Transverse colon (tissue), 4 donors: ENCODE measurements around the gene SIPA1L3. TPM values are rescaled to one million over a fixed set of nuclear protein-coding genes. Genes with fewer than 3 reads are reported as not detected.
"Not testable (repeated sequence)": the region's sequence is repeated elsewhere in the genome, so short reads cannot be mapped to it uniquely, and the experiment has no call there.

Experiments
- DNase-seq: peaks from one replicate; pipeline ENCODE4 v3.0.0-alpha.2; 2019
- H3K27ac ChIP-seq, 4 donors: fragments of 200-600 bp; sonication (generic); 2 replicates each; pipeline ENCODE4 v1.5.1; 2016 to 2018; ENCODE audit warnings: inconsistent platforms in 4 of 4
- H3K27me3 ChIP-seq: fragments of 200-600 bp; sonication (generic); 2 replicates; pipeline ENCODE4 v1.5.1; 2017; ENCODE audit warnings: inconsistent platforms
- H3K36me3 ChIP-seq, 4 donors: fragments of 200-600 bp; sonication (generic); 2 replicates each; pipeline ENCODE4 v1.5.1; 2017 to 2019; ENCODE audit warnings: inconsistent platforms in 4 of 4
- H3K4me1 ChIP-seq, 4 donors: fragments of 200-600 bp; sonication (generic); 2 replicates each; pipeline ENCODE4 v1.5.1; 2017 to 2020; ENCODE audit warnings: inconsistent platforms in 4 of 4
- H3K4me3 ChIP-seq, 4 donors: fragments of 200-600 bp; sonication (generic); 1 replicate in 1 of 4; 2 replicates in 3 of 4; pipeline versions ENCODE4 v1.5.1 to v1.6.1; 2017 to 2019; ENCODE audit warnings: inconsistent platforms in 4 of 4
- H3K9me3 ChIP-seq, 2 donors: fragments of 200-600 bp; sonication (generic); 2 replicates each; pipeline ENCODE4 v1.5.1; 2017 to 2019; ENCODE audit warnings: inconsistent platforms in 2 of 2
- EP300 ChIP-seq: sonication (generic); formaldehyde crosslinking; IDR thresholded peaks from one replicate; pipeline ENCODE4 v1.6.1; 2017; ENCODE audit warnings: antibody characterized with exemption, low read depth
- POLR2A ChIP-seq: fragments of 450-650 bp; IDR thresholded peaks from one replicate; pipeline ENCODE4 v1.6.1; 2016; ENCODE audit warnings: antibody characterized with exemption, mild to moderate bottlenecking, moderate library complexity
- POLR2AphosphoS5 ChIP-seq, 3 donors: sonication (generic); formaldehyde crosslinking; IDR thresholded peaks; one replicate each; pipeline ENCODE4 v1.6.1; 2016; ENCODE audit warnings: antibody characterized with exemption in 3 of 3
- WGBS, 2 donors: methylation state at CpG; one replicate each; pipeline ENCODE4 v1.1.5; 2018; ENCODE audit warnings: low coverage in 1 of 2; 5-methylcytosine and 5-hydroxymethylcytosine counted together
- in situ Hi-C, 4 donors: fragments of 200-750 bp; cut with MboI; loops; one replicate each; pipeline versions ENCODE4 v1.15.0 to v1.15.1; 2017; ENCODE audit warnings: low sequenced_read_pairs in 3 of 4, low pct_ligation_motif_present in 1 of 4, low pct_unique_long_range_greater_than_20kb in 1 of 4
- intact Hi-C: fragments of 100-400 bp; cut with DNase I; formaldehyde crosslinking; loops from one replicate; pipeline ENCODE4 v1.15.1; 2023; ENCODE audit warnings: low total_unique reads
- total RNA-seq, 4 donors: library from RNA; depleted of rRNA; stranded (reverse); fragments of >200 nt; gene quantifications; one replicate each; pipeline ENCODE4 v1.1.0, GENCODE V29; 2016
- TF ChIP-seq, protein P1 (sequence below), 5 experiments: fragments of 200-600 bp in 3 of 5; fragments of 450-650 bp in 2 of 5; sonication (generic) in 3 of 5; IDR thresholded peaks; 1 replicate in 2 of 5; 2 replicates in 3 of 5; pipeline ENCODE4 v1.5.1; 2016 to 2017; ENCODE audit warnings: antibody characterized with exemption in 5 of 5, inconsistent platforms in 3 of 5, mild to moderate bottlenecking in 2 of 5, moderate library complexity in 1 of 5

The SIPA1L3 gene
- total RNA-seq, 4 donors from 2014 or later: 191 to 284 (median 231) TPM

GRCh38 chr19:38063928-38064327 is 156.9 kb downstream of the SIPA1L3 start:
- H3K4me1 ChIP-seq: peaks cover 0 to 18% (median 6%) of the 10 kb centered on the region in 4 donors
- H3K4me3 ChIP-seq: no peak overlapping the region
- WGBS, 2 donors: 87% methylated on average over 6 of the region's 6 CpGs; no CpG with 5 or more reads in 1 of the 2 donors
- peak overlapping the region in 1 of 4 donors; percentile 44 for H3K27ac ChIP-seq
- H3K27me3 ChIP-seq: no peaks in the 10 kb centered on the region
- intact Hi-C loops: loop anchor here (5.0 kb wide), 1 partner anchor 102 kb away; no protein-coding TSS in a partner anchor
- H3K36me3 ChIP-seq: no peaks in the 10 kb centered on the region
- no peaks in the 10 kb centered on the region for H3K9me3 ChIP-seq
- DNase-seq: no peak
- in situ Hi-C loops: no loop called here
- TF ChIP-seq POLR2AphosphoS5 (IDR thresholded peaks at IDR 0.05) (no peak), EP300 (no peak), POLR2A (no peak)
- TF ChIP-seq, protein P1, sequence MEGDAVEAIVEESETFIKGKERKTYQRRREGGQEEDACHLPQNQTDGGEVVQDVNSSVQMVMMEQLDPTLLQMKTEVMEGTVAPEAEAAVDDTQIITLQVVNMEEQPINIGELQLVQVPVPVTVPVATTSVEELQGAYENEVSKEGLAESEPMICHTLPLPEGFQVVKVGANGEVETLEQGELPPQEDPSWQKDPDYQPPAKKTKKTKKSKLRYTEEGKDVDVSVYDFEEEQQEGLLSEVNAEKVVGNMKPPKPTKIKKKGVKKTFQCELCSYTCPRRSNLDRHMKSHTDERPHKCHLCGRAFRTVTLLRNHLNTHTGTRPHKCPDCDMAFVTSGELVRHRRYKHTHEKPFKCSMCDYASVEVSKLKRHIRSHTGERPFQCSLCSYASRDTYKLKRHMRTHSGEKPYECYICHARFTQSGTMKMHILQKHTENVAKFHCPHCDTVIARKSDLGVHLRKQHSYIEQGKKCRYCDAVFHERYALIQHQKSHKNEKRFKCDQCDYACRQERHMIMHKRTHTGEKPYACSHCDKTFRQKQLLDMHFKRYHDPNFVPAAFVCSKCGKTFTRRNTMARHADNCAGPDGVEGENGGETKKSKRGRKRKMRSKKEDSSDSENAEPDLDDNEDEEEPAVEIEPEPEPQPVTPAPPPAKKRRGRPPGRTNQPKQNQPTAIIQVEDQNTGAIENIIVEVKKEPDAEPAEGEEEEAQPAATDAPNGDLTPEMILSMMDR (IDR thresholded peaks at IDR 0.05): no peak

GRCh38 chr19:38064661-38065425 is 157.8 kb downstream of the SIPA1L3 start:
- H3K4me3 ChIP-seq: no peak overlapping the region
- no peak overlapping the region for H3K27ac ChIP-seq
- no peak for TF ChIP-seq EP300
- TF ChIP-seq, protein P1 (IDR thresholded peaks at IDR 0.05): no peak
- TF ChIP-seq POLR2A: no peak
- no peak for TF ChIP-seq POLR2AphosphoS5 (IDR thresholded peaks at IDR 0.05)
- peaks cover 0 to 11% (median 3%) of the 10 kb centered on the region in 4 donors for H3K4me1 ChIP-seq
- no peaks in the 10 kb centered on the region for H3K36me3 ChIP-seq
- no peaks in the 10 kb centered on the region for H3K9me3 ChIP-seq
- in situ Hi-C loops (no loop called here), intact Hi-C loops (loop anchor here (5.0 kb wide), 1 partner anchor 103 kb away; no protein-coding TSS in a partner anchor)
- H3K27me3 ChIP-seq: no peaks in the 10 kb centered on the region
- DNase-seq: no peak
- 89 to 93% methylated on average over 2 to 7 of the region's 7 CpGs for WGBS, 2 donors

GRCh38 chr19:38065775-38066174 is 158.8 kb downstream of the SIPA1L3 start:
- DNase-seq, H3K36me3 ChIP-seq, H3K27ac ChIP-seq, intact Hi-C loops, H3K4me1 ChIP-seq, H3K27me3 ChIP-seq, H3K4me3 ChIP-seq, H3K9me3 ChIP-seq, in situ Hi-C loops: not testable (repeated sequence)
- 90 to 92% methylated on average over 5 to 7 of the region's 7 CpGs for WGBS, 2 donors

GRCh38 chr19:38068826-38069225 is 161.8 kb downstream of the SIPA1L3 start:
- Histone ChIP-seq H3K9me3 (no peaks in the 10 kb centered on the region), H3K27ac (no peak overlapping the region), H3K4me3 (no peak overlapping the region), H3K27me3 (no peaks in the 10 kb centered on the region), H3K4me1 (no peaks in the 10 kb centered on the region), H3K36me3 (no peaks in the 10 kb centered on the region)
- WGBS, 2 donors: 88 to 91% methylated on average over 6 of the region's 6 CpGs
- TF ChIP-seq POLR2AphosphoS5 (IDR thresholded peaks at IDR 0.05): no peak
- no peak for TF ChIP-seq POLR2A
- TF ChIP-seq EP300: no peak
- TF ChIP-seq, protein P1 (IDR thresholded peaks at IDR 0.05): no peak
- no peak for DNase-seq
- intact Hi-C loops (no loop called here), in situ Hi-C loops (no loop called here)
